Stimulated activated CD4-positive, alpha-beta T cell treated with anti-CD3 and anti-CD28 coated beads, Interleukin-15, amount 100 ng/mL, for 1 hour (primary cell): ENCODE data around the gene LOXHD1.

Experiments
- DNase-seq, 2 donors: peaks; one replicate each; pipeline ENCODE4 v3.0.0-alpha.2; 2020; ENCODE audit warnings: low read depth in 1 of 2, low spot score in 1 of 2

Gene LOXHD1

DNA sequence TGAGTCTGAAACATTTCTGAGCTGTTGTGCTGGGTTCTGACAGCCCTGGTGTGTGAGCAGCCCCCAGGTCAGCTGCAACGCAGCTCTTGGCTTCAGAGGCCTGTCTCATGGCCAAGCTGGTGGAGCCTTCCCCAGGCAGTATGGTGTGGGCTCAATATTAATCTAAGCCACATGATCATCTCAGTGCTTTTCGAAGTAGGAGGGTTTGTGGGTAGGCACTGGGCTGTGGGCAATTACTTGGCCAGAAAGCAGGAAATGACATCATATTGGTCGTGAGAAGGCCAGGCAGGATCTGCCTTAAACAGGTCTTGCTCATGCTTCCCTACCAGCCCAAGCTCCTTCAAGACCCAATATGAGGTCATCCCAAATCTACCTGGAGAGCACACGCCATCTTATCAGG, 26.9 kb downstream of the LOXHD1 start:
- DNase-seq, result no peak

DNA sequence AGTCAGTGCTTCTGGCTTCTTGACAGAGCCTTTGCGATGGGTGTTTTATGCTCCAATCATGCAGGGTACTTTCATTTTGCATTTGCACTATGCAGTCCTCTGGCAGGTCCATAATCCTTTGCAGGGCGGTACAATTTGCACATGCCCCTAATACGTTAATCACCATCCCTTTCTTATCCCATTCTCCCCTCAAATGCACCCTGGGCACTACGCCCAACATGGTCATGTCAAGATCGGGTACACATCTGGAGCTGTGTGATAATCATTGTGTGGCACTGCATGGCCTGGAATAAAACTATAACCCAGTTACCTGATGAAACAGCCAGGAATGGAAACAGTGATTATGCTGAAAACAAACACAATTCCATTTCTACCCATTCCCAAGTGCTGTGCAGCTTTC, 27.7 kb downstream of the LOXHD1 start:
- no peak for DNase-seq

DNA sequence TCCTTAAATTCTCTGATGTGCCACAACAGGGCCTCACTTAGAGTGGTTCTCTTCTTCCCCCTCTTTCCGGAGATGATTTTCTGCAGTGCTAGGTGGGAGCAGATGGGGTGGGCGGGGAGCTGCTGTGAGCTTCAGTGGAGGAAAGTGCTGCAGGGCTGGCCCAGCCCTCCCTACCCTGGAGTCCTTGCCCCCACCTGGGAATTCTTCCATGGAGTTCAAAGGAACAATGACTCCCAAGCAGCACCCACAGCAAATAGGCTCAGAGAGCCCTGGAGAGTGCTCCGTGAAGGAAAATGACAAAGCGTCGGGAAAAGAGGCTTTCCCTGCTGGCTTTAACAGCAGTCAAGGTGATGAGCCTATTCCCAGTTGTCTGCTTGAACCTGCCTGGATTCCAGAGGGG, 28.8 kb downstream of the LOXHD1 start:
- no peak for DNase-seq

DNA sequence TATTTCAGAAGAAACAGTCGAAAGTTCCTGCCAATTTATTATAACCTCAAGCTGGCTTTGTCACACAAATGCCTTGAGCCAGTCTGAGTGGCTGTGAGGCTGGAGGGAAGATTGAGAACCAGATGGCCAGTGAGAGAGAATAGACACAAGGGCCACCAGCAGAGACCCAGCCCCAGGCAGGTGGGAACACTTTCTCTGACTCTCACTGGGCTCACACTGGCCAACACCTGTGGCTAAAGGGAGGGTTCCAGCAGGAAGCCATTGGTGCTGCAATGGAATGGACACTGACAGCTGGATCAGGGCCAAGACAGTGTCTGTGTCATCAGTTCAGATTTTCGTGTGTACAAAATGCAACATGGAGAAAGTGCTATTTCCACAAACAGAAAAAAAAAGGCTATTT, 29.9 kb downstream of the LOXHD1 start:
- DNase-seq, result no peak

DNA sequence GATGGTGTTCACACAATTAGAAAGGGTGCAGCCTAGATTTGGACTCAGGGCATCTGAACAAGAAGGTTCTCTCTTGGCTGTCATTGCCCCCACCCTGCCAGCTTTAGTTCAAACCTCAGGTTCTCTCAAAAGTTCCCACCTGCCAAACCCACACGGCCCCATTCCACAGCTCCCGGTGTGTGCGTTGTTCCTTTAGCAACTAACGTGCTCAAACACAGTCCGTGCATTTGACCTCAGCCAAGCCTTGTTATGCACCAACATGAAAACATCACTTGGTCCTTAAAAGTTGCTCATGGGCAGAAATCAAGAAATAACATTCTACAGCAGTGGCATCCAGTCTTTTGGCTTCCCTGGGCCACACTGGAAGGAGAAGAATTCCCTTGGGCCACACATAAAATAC, 32.0 kb downstream of the LOXHD1 start:
- DNase-seq, result no peak

DNA sequence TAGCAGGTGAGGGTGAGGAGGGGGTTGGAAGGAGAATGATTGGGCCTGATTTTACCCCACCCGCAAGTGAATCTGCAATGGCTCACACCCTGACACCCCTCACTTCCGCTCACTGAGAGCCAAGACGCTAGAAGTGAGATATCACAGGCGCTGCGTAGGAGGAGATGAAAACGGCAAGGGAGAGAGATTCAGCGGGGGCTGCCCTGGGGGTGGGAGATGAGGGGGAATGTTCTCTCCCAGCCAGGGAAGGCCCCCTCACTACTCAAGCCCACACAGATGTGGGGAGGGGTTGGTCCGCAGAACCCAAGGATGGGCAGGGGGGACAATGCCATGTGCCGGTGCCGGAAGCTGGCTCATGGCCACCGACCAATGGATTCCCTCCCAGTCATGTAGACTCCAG, 32.9 kb downstream of the LOXHD1 start:
- DNase-seq, result no peak

DNA sequence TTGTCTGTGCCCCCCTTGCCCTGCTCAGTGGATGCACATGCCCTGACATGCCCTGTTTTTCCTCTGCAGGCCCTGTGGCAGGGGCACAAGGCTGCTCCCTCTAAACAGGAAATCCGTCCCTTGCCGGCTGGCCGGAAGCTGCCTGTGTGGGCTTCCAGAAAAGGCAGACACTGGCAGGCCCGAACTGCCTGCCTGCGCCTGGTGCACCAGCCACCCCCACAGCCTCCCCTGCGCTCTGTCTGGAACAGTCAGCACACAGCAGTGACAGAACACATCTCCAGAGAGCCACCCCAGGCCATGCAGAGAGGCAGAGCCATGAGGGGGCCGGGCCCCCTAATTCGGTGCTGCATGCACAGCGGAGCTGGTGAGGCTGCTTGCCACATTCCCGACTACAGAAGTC, 33.5 kb downstream of the LOXHD1 start:
- DNase-seq, result no peak

DNA sequence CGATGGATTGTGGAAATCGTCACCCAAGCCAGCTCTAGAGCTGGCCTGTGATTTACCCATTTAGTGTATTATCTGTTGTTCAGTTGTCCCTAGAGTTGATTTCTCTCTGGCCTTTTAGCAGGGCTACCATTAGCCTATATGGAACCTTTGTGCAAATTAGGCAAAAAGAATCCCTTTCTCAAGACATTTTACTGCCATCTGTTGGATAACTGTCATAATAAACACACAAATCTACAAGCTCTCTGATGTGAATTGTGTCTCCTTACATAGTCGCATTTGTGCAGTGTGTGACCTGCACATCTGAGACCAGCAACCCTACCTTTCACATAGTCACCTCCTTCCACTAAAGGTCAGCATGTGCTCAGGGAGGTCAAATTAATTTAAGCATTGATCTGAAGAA, 34.0 kb downstream of the LOXHD1 start:
- no peak for DNase-seq

DNA sequence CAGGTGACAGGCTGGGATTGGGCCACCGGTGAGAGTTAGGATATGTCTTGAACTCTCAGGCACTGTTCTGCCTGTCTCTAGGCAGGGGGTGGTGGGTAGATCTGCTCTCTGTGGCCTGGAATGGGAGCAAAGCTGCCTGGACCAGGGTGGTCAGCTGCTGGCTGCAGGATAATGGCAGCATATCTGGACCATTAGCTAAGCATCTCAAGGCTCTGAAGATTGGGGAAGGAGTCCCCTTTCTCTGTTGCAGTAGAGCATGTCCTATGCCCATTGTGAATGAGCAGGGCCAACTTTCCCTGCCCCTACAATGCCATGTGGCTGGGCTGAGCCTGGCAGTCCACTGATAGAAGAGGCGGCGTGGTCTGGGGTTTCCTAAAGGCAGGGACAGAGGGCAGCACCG, 34.6 kb downstream of the LOXHD1 start:
- no peak for DNase-seq

DNA sequence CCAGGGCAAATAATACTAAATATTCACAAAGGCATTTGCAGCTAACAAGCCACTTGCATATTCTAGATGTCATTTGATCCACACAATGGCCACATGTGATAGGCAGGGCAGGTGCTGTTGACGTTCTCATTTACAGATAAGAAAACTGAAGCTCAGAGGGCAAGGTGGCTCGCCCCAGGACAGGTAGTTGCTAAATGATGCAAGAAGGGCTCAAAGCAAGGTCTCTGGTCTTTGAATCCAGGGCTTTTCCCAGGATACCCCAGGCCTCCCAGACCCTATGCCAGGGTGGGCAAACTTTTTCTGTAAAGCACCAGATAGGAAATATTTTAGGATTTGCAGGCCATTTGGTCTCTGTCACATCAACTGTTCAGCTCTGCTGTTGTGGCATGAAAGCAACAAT, 35.1 kb downstream of the LOXHD1 start:
- DNase-seq, result no peak

DNA sequence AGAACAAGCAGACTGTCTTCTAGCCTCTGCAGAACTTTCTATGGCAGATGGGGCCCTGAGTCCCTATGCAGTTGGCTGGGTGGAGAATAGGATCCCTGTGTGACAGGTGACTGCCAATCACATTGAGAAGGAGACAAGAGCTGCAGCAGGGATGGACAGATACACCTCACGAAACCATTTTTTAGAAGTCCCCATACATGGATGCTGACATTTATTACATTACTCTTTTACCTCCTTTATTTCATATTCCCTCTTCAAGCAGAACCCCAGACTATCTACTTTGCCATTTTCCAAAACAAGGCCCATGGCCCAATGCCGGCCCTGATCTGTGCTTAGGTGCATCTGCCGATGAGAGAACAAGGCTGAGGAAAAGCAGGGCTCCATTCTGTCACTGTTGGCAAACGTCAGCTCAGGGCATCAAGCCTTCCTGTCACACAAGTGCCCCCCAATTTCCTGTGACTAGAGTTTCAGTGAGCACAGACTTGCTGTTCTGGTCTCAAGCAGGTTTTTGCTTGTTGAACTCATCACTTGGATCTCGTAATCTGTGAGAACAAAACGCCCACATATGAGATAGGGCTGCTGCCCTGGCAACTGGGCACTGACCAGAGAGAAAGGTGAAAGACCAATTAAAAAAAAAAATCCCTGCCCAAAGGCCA, 35.8 kb downstream of the LOXHD1 start:
- DNase-seq, result no peak

DNA sequence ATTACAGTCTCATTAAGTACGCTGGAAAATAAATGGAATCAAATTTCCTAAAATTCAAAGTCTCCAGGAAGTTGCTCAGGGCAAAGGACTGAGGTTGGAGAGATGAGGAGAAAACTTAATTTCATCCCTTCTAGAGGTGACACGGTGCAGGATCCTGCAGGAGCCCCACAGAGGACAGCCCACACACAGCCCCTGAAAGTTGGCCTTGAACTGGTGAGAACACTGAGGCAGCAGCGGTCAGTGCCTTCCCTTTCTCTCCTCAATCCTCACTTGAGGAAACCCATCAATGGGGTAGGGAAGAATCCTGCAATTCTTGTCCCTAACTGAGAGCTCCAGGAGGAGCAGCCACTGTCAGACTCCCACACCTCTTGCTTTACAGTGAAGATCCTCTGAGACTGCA, 37.5 kb downstream of the LOXHD1 start:
- no peak for DNase-seq

DNA sequence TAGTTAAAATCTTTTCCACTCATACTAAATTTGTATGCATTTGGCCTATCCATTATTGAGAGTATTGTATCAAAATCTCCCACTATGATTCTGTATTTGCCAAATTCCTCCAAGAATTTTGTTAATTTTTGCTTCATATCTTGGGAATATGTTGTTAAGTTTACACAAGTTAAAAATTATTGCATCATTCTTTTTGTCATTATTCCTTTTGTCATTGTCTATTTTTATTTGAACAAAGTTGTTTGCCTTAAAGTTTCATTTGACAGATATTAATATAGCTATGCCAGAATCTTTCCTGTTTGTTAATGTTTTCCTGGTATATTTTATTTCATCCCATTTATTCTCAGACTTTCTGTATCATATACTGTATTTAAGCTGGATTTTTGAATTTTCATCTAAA, 41.3 kb downstream of the LOXHD1 start:
- DNase-seq, result no peak

DNA sequence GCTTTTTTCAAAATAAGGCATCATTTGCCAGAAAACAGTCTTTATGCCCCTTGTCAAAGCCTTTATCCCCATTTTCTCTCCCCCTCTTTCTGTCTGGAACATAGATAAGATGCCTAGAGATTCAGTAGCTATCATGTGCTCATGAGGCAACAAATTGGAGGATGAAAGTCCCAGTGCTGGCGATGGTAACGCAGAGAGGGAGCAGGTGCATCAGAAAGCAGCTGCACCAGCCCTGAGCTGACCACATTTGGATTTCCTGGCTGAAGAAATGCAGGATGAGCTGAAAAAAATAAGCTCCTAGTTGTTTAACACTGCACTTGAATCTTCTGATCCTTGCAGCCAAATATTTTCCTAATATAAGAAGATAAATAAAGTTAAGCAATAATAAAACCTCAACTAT, 48.0 kb downstream of the LOXHD1 start:
- DNase-seq, result no peak

DNA sequence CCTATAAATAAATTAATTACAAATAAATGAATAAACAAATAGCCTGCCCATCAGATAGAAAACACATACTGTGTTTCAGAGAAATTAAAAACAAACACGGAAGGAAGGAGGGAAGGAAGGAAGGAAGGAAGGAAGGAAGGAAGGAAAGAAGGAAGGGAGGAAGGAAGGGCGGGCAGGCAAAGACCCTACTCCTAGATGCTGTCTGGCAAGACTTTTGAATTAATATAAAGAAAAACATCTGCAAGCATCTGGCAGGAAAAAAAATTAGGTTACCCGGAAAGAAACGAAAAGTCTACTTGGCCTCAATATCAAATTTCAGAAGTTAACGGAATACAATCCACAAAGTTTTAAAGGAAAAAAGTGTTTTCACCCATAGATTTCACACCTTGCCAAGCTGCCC, 49.1 kb downstream of the LOXHD1 start:
- DNase-seq, result no peak

DNA sequence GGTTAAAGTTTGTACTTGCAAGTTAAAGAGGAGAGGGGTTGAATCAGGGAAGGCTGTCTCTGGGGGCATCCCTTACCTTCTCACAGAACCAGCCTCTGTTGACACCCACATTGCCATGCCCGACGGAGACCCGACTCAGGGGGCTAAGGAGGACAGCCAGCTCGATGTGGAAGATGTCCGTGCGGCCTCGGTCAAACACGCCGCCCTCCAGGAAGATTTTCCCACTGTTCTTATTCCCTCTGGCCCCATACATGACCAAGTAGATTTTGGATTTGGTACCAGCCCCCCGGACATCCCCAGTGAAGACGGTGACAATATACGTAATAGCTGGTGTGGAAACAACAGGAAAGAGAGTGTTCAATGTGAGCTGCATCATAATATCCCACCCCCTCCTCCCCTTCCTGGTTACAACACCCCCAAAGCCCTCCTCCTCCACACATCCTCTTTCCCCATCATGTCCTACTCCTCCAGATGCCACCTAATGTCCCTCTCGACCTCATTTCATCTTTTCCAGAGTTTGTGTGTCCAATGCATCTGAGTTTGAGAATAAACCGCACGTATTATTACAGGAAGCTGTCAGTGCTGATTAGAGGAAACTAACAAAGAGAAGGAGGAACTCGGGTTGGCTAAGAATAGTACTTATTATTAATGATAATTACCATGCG, 55.7 kb downstream of the LOXHD1 start:
- DNase-seq, result no peak

DNA sequence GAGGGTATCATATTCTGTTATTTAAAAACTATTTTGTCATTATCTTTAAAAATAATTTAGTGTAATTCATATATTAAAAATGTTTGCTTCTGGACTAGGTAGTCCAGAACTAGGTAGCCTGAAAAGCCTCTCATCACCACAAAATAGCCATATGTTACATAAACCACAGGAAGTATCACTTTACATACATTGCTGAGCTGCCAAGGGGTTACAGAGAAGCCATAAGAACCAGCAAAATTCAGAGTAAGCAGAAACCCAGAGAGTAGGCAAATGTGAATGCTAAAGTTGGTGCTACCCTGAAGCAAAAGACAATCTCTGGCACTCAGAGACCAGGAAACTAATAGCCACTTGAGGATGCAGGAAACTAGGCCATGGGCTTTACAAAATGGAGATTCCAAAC, 60.9 kb downstream of the LOXHD1 start:
- no peak for DNase-seq

DNA sequence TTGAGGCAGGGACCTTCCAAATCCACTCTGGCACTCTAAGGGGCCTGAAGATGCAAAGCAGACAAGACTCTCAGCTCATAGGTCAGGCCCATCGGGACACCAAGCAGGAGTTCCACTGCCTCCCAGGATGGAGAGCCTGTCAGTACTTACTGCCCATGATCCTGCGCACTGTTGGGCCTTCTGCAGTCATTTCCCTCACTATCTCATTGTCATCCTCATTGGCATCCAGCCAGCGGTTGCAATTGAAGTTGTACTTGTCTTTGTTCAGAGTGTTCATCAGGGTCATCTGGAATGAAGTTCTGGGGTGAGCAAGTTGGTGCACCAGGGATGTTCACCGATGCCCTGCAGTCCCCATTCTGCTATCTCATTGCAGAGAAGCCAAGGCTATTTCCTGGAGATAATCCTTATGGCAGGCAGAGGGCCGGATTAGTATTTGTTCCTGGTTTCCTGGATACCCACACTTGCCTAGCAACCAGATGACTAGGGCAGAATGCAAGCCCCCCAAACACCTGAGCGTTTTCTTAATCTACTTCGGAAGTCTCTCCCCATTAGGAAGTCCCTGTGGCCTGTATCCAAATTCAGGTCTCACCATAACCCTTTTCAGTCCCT, 65.1 kb downstream of the LOXHD1 start:
- DNase-seq, result no peak

DNA sequence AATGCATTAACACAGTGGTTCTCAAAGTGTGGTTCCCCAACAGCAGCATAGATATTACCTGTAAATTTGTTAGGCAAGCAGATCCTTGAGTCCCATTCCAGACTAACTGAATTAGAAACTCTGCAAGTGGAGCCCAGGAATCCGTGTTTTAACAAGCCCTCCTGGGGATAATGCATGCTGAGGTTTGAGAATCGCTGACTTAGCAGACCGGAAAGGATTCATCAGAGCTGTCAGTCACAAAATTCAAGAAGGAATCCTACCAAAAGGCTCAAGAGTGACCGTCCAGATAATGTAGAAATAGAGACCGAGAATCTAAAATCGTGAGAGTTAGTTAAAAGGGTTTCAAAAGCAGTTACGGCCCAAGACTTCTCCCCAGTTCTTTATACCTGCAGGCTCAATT, 66.9 kb downstream of the LOXHD1 start:
- no peak for DNase-seq

DNA sequence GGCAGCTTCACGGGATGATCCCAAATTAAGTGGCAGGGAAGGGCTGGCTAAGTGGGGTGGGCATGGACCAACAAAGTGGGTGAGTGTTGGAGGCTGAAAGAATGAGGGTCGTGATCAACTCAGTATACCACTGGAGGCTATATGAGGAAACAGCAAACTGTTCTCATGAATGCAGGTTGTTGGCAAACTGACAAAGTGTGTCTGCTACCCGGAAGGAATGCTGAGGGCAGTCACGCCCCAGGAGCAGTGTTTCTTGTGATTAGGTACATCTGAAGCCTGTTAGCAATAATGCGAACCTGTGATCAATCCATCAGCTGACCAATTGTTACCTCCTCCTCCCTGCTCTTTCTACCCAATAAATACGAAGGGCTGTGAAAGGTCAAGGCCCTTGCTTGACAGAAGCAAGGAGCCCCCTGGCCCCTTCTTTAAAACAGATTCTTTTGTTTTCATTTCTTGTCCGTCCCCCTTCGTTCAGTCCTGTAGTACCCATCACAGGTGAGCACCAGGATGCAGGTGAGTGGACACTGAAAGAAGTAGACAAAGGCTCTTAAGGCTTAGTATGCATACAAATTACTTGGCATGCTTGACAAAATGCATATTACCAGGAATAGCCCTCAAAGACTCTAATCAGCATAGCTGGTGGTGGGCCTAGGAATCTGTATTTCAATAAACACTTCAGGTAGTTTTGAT, 67.9 kb downstream of the LOXHD1 start:
- DNase-seq, result no peak

DNA sequence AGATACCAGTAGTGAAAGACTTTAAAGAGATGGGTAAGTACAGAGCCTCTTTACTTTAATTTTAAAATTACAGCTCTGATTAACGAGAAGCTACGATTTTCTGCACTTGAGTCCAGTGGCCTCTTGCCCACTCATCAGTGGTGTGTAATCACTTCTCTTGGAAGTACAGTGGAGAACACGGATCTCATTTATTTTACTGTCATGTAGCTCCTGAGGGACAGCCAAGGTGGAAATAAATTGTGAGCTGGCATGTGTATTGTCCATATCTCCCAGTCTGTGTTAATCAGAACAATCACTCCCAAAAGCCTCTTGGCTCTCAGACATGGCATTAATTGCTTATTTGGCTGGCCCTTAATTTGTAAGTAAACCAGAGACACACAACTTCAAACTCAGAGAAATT, 69.4 kb downstream of the LOXHD1 start:
- no peak for DNase-seq

DNA sequence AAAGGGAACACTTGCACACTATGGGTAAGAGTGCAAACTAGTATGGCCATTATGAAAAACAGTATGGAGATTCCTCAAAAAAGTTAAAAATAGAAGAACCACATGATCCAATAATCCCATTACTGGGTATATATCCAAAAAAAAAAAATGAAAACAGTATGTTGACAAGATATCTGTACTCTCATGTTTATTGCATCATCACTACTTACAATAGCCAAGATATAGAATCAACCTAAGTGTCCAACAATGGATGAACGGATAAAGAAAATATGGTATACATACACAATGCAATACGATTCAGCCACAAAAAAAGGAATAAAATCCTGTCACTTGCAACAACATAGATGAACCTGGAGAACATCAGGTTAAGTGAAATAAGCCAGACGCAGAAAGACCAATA, 73.3 kb downstream of the LOXHD1 start:
- no peak for DNase-seq
